GM21717 (cell line): Measurements from ENCODE around the gene ANGPTL8.

Experiments
- ATAC-seq: cut with Tn5 transposase; IDR thresholded peaks from one replicate; pipeline ENCODE4 v1.9.1; 2021; ENCODE audit warnings: mild to moderate bottlenecking, moderate library complexity; ENCODE audit not compliant: unreplicated experiment

Gene ANGPTL8

GRCh38 chr19:11236324-11237301 is 2.8 kb upstream of the ANGPTL8 start:
- no peak for ATAC-seq

- ATAC-seq: no peak
Measured at GRCh38 chr19:11237321-11237720, 2.1 kb upstream of the ANGPTL8 start.

GRCh38 chr19:11238041-11238440 is 1.4 kb upstream of the ANGPTL8 start:
- ATAC-seq: no peak

GRCh38 chr19:11238781-11239376 is 540 bp upstream of the ANGPTL8 start:
- no peak for ATAC-seq

GRCh38 chr19:11240008-11240444 is 607 bp downstream of the ANGPTL8 start:
- no peak for ATAC-seq

GRCh38 chr19:11242025-11242424 is 2.6 kb downstream of the ANGPTL8 start:
- ATAC-seq: no peak

- peak; percentile 47 for ATAC-seq
Measured at GRCh38 chr19:11242864-11243797, 3.7 kb downstream of the ANGPTL8 start.

GRCh38 chr19:11243798-11244169 is 4.4 kb downstream of the ANGPTL8 start:
- no peak for ATAC-seq

GRCh38 chr19:11244846-11245589 is 5.6 kb downstream of the ANGPTL8 start:
- no peak for ATAC-seq

- no peak for ATAC-seq
Measured at GRCh38 chr19:11246941-11247340, 7.5 kb downstream of the ANGPTL8 start.

GRCh38 chr19:11247391-11247790 is 8.0 kb downstream of the ANGPTL8 start:
- no peak for ATAC-seq

- no peak for ATAC-seq
Measured at GRCh38 chr19:11247934-11248333, 8.5 kb downstream of the ANGPTL8 start.

- ATAC-seq: no peak
Measured at GRCh38 chr19:11248852-11249251, 9.4 kb downstream of the ANGPTL8 start.

- no peak for ATAC-seq
Measured at GRCh38 chr19:11251217-11251616, 11.8 kb downstream of the ANGPTL8 start.

- no peak for ATAC-seq
Measured at GRCh38 chr19:11251650-11252314, 12.4 kb downstream of the ANGPTL8 start.

GRCh38 chr19:11252665-11253355 is 13.4 kb downstream of the ANGPTL8 start:
- no peak for ATAC-seq

- no peak for ATAC-seq
Measured at GRCh38 chr19:11254666-11255065, 15.2 kb downstream of the ANGPTL8 start.

GRCh38 chr19:11256189-11256588 is 16.8 kb downstream of the ANGPTL8 start:
- no peak for ATAC-seq

GRCh38 chr19:11257846-11258380 is 18.5 kb downstream of the ANGPTL8 start:
- no peak for ATAC-seq
